HEK293 (cell line): ENCODE data around the gene GNG7.

Experiments
- YY1 ChIP-seq: fragments of 450-650 bp; formaldehyde crosslinking; IDR thresholded peaks from 2 replicates; pipeline ENCODE4 v1.5.1; 2018; ENCODE audit warnings: missing biosample characterization, missing genetic modification characterization
- ZNF596 ChIP-seq: fragments of 450-650 bp; IDR thresholded peaks from 2 replicates; pipeline ENCODE4 v1.5.0; 2018; ENCODE audit warnings: missing biosample characterization, mild to moderate bottlenecking, missing genetic modification characterization, moderate library complexity
- TF ChIP-seq, protein P1 (sequence below): fragments of 450-650 bp; formaldehyde crosslinking; IDR thresholded peaks from 2 replicates; pipeline ENCODE4 v1.5.1; 2016; ENCODE audit warnings: missing biosample characterization, missing genetic modification characterization

GRCh38 chr19:2645826-2646225 lies 56.7 kb downstream of the GNG7 start:
- TF ChIP-seq ZNF596 (tag by site-specific recombination) (no peak), YY1 (tag by site-specific recombination) (no peak)
- TF ChIP-seq, protein P1, sequence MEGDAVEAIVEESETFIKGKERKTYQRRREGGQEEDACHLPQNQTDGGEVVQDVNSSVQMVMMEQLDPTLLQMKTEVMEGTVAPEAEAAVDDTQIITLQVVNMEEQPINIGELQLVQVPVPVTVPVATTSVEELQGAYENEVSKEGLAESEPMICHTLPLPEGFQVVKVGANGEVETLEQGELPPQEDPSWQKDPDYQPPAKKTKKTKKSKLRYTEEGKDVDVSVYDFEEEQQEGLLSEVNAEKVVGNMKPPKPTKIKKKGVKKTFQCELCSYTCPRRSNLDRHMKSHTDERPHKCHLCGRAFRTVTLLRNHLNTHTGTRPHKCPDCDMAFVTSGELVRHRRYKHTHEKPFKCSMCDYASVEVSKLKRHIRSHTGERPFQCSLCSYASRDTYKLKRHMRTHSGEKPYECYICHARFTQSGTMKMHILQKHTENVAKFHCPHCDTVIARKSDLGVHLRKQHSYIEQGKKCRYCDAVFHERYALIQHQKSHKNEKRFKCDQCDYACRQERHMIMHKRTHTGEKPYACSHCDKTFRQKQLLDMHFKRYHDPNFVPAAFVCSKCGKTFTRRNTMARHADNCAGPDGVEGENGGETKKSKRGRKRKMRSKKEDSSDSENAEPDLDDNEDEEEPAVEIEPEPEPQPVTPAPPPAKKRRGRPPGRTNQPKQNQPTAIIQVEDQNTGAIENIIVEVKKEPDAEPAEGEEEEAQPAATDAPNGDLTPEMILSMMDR (tag by site-specific recombination): no peak
